GM21390 (cell line): ENCODE data around the gene RPS6KC1.
"Not testable (repeated sequence)": the region's sequence is repeated elsewhere in the genome, so short reads cannot be mapped to it uniquely, and the experiment has no call there.

Experiments
- ATAC-seq: cut with Tn5 transposase; IDR thresholded peaks from one replicate; pipeline ENCODE4 v1.9.1; 2021; ENCODE audit not compliant: unreplicated experiment

RPS6KC1 gene, protein sequence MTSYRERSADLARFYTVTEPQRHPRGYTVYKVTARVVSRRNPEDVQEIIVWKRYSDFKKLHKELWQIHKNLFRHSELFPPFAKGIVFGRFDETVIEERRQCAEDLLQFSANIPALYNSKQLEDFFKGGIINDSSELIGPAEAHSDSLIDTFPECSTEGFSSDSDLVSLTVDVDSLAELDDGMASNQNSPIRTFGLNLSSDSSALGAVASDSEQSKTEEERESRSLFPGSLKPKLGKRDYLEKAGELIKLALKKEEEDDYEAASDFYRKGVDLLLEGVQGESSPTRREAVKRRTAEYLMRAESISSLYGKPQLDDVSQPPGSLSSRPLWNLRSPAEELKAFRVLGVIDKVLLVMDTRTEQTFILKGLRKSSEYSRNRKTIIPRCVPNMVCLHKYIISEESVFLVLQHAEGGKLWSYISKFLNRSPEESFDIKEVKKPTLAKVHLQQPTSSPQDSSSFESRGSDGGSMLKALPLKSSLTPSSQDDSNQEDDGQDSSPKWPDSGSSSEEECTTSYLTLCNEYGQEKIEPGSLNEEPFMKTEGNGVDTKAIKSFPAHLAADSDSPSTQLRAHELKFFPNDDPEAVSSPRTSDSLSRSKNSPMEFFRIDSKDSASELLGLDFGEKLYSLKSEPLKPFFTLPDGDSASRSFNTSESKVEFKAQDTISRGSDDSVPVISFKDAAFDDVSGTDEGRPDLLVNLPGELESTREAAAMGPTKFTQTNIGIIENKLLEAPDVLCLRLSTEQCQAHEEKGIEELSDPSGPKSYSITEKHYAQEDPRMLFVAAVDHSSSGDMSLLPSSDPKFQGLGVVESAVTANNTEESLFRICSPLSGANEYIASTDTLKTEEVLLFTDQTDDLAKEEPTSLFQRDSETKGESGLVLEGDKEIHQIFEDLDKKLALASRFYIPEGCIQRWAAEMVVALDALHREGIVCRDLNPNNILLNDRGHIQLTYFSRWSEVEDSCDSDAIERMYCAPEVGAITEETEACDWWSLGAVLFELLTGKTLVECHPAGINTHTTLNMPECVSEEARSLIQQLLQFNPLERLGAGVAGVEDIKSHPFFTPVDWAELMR

DNA sequence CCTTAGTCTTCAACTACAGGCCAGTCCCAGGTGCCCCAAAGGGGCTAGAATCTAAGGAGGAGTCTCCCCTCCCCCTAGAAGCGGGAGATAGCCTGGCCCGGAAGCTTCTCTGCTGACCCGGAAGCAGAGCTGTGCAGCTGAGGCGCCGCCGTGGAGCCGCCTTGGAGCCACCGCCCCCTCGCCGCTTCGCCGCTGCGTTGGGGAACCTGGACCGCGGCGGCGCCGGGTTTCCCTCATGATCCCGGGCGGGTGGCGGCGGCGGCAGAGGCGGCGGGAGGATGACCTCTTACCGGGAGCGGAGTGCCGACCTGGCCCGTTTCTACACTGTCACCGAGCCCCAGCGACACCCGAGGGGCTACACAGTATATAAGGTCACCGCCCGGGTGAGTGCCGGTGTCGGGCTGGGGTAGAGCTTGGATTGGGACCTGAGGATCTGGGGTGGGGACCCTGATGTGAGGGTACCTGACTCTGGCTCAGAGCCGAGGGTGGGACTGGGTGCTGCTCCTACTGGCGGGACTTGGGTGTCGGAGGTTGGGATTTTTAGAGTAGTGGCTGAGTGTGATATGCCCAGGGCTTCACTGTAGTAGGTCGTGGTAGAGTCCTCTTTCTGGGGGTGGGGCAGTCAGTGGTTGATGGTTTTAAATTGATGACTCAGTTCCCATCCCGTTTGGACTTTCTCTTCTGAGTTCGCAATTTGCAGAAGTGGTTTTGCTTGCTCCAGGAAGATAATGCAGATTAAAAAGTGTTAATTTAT is at the start of gene RPS6KC1:
Gene RPS6KC1 (plus strand): TSS at position 115 of the 754 bp plus-strand sequence. CDS start 164 bp downstream, at position 279.
- ATAC-seq = peak; percentile 97

DNA sequence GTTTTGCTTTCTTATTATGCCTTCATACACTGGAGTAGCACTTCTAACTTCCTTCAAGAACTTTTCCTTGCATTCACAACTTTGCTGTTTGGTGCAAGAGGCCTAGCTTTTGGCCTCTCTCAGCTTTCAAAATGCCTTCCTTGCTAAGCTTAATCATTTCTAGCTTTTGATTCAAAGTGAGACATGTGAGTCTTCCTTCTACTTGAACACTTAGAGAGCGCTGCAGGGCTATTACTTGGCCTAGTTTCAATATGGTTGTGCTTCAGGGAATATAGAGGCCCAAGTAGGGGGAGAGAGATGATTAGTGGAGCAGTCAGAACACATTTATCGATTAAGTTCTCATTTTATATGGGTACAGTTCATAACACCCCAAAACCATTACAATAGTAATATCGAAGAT is 47.8 kb upstream of the RPS6KC1 start:
- ATAC-seq = peak; percentile 75

DNA sequence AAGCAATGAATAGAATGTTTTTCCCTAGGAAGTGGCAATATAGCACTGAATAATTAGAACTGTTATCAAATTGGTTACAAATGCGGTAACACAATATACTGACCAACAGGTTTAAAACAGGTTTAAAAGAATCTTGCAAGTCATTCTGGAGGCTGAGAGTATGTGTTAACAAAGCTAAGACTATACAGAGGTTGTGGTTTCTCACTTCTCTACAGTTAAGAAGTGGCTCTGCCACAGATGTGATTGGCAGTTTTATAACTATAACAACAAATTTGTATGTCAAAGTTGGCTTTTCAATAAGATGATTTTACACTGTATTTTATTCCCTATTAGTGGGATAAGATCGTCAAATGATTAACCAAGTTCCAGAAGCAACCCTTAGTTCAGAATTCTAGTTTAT is 42.5 kb upstream of the RPS6KC1 start:
- peak; percentile 82 for ATAC-seq

DNA sequence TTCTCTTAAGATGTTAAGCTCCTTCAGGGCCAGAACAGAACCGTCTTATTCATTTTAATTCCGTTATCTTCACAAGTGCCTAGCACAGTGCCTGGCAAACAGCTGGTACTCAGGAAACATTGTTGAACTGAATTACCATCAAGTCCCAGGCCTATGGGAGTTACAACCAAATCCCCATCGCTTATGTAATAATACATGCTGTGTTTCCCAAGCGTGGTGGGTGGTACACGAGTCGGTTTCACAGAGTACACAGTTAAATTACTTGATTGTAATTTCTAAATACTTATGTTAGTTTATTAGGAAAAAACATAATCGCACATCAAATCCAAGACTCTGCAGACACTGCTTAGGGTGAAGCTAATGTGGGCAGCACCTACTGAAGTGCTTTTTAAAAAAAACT is 36.4 kb upstream of the RPS6KC1 start:
- ATAC-seq = no peak

DNA sequence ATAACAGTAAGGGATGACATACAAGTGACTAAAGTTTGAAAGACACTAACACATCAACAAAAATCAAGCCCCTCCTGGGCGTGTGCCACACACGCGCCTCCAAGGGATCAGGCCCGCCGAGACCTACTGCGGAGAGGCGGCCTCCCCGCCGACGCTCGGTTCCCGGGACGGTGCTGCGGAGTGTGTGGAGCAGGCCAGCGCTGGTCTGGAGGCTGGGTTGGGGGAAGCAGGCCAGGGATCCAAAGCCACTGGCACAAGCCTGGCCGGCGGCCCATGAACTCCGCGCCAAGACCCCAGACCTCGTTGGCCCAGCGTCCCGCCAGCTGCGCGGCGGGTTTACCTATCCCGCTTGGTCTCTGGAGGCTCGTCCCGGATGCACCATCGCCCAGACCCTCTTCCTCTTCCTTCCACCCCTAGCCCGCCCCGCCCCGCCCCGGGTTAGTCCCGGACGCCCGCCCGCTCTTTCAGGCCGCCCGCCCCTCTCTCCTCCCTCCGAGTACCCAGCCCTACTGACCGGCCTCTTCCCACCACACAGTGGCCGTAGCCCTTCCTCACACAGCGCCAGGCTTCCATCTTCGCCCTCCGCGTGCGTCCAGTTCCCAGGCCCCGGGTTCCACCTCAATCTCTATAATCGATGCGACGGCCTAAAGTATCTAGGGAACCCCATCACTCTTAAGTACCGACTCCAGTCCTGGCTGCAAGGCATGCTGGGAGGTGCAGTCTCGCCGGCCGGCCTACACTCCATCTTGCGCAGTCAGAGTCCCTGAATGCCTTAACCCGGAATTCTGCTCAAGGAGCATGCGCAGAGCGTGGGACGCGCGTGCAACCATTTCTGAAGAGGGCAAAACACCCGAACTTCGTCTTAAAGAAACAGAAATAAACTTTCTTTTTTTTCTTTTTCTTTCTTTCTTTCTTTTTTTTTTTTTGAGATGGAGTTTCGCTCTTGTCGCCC is 35.7 kb upstream of the RPS6KC1 start, which contains the start of gene ANGEL2:
Gene ANGEL2 (minus strand): TSS at position 769 of the 952 bp plus-strand sequence. CDS start 196 bp downstream, at position 573.
- ATAC-seq = peak; percentile 92

DNA sequence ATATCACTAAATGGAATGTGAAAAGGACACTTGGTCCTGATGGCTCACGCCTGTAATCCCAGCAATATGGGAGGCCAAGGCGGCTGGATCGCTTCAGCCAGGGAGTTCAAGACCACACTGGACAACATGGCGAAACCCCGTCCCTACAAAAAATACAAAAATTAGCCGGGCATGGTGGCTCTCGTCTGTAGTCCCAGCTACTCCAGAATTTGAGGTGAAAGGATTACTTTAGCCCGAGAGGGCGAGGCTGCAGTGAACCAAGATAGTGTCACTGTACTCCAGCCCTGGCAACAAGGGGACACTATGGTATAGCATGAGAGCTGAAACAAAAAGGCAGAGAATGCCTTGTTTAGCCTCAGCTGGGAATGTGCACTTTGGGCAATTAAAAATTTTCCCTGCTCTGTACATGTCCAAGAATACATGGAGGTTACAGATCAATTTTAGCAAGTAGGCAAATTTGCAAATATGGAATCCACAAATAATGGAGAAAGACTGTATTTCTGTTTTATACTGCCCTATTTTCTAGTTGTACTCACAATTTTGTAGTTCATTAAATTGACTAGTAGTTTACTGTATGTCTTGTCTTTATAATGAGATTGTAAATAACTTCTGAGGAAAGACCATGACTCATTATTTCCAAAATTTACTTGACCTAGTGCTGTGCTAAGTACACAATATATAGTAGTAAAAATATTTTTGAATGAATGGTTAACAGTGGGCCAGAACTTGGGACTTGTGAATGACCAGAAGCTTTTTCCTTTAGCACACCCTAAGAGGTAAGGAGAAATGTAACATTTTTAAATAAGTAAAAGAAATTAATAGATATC is 33.4 kb upstream of the RPS6KC1 start:
- ATAC-seq = no peak

DNA sequence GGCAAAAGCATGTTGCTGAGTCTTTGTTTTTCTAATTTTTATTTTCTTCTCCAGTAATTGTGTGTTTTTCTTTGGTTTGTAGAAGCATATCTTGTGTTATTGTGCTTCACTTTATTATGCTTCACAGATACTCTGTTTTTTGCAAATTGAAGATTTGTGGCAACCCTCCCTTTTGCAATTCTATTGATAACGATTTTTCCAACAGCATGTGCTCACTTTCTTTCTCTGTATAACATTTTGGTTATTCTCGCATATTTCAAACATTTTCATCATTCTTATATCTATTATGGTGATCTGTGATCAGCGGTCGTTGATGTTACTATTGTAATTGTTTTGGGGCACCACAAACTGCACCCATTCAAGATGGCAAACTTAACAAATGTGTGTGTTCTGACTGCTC is 31.6 kb upstream of the RPS6KC1 start:
- ATAC-seq = no peak

DNA sequence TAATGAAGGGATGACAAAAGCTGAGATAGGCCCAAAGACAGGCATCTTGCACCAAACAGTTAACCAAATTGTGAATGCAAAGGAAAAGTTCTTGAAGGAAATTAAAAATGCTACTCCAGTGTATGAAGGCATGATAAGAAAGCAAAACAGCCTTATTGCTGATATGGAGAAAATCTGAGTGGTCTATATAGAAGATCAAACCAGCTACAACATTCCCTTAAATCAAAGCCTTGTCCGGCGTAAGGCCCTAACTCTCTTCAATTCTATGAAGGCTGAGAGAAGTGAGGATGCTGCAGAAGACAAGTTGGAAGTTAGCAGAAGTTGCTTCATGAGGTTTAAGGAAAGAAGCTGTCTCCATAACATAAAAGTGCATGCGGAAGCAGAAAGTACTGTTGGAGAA is 31.0 kb upstream of the RPS6KC1 start:
- ATAC-seq = no peak

DNA sequence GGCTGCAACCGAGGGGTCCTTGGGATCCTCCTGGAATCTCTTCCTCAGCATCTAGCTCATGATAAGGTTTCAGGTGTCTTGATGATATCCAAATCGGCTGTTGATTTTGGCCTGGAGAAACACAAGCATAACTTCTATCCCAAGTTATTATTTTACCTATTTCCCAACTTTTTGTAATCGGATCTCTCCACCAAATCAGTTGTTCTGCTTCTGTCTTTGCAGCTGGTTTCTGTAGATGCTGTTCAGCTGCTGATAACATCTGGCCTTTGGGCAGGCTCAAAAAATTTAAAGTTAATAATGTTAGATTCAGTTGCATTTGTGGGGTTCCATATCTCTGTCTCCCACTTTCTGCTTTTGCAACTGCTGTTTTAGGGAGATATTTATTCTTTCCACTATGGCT is 24.0 kb upstream of the RPS6KC1 start:
- not testable (repeated sequence) for ATAC-seq

DNA sequence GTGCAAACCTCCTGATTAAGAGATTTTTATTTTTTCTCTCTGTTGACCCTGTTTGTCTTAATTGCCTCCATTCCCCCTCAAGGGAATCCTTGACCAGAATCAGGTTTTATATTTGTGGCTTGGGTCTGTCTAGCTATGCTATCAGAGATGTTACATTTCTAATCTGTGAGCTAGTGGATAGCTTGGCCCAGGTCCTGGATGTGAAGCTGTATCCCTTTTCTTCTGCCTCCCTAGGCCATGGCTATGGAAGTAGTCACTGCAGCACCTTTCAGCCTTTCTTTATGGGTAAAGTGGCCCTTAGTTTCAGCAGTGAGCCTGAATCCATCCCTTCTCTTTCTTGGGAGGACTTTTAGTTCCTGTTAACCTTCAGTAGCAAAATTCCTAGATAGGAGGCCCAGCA is 18.4 kb upstream of the RPS6KC1 start:
- ATAC-seq = no peak

DNA sequence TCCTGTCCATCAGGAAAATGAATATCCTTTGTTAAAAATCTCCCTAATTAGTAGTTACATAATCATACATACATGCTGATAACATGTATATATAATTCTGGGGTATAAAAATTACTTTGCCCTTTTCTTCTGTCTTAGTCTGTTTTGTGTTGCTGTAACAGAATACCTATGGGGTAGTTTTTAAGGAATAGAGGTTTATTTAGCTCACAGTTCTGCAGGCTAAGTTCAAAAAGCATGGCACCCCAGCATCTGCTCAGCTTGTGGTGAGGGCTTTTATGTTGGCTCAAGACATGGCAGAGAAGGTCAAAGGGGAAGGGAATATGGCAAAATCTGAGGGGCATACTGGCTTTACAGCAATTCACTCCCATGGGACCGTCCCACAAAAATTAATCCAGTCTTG is 16.3 kb upstream of the RPS6KC1 start:
- ATAC-seq = no peak

DNA sequence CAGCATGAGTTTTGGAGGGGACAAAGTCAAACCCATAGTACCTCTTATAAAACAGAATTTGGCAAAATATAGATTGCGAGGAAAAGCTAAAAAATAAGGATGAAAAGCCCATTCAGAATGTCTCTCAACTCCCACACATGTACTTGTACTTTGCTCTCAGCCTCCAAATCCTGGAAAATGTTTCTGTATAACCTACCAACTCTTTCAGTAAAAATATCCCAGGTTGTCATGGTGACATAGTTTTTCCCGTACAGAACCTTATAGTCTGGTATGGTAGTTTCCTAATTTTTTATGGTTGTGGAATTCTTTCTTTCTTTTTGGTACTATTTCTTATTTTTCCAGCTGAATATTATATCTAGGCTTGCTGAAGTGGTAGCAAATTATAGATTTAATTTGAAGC is 15.5 kb upstream of the RPS6KC1 start:
- ATAC-seq = no peak

DNA sequence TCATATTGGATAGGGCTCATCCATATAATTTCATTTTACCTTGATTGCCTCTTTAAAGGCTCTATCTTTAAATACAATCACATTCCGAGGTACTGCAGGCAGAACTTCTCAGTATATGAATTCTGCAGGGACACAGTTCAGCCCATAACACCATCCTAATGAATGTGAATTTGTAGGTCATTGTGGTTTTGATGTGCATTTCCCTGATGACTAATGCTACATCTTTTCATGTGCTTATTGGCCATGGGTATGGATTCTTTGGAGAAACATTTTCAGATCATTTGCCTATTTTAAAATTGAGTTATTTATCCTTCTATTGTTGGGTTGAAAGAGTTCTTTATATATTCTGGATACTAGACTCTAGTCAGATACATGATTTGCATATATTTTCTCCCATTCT is 9.6 kb upstream of the RPS6KC1 start:
- ATAC-seq = no peak

DNA sequence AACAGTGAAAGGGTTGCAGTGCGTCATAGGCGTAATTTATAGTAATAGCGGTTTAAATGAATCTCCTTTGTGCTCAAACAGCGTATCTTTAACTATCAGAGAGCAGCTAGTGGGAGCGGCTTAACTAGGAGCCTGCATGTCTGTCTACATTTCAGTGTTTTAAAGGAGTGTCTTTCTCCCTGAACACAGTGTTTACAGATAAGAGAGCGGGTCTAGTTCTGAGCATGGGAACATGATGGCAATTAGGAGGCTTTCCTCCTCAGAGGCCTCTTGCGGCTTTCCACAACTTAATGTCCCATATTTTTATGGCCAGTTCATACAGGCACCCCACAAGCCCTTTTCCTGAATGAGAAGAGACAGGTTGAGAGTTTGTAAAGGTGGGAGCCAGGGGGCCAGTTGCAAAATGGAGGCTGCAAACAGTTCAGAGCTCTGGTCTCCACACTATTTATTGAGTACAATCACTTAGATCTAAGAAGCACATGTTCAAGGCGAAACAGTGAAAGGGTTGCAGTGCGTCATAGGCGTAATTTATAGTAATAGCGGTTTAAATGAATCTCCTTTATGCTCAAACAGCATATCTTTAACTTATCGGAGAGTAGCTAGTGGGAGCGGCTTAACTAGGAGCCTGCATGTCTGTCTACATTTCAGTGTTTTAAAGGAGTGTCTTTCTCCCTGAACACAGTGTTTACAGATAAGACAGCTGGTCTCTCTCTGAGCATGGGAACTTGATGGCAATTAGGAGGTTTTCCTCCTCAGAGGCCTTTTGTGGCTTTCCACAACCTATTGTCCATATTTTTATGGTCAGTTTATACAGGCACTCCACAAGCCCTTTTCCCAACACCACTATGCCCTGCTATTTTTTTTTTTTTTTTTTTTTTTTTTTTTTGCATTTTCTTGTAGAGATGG is 5.5 kb upstream of the RPS6KC1 start:
- ATAC-seq = not testable (repeated sequence)

DNA sequence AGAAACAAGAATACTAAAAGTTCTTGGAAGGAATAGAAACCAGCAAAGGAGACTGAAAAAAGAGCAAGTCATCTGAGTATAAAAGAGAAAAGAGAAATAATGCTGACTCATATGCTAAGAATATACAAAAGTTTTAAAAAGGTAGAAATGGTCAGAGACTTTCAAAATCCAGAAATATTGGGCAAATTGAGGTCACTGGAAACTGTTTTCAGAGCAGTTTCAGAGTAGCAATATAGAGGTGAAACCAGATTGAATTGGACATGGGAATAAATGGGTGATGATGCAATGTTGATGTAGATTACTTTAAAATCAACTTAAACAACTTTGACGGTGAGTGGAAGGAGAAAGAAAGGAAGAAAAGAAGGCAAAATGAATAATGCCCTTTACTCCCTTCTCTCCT is 1.8 kb upstream of the RPS6KC1 start:
- no peak for ATAC-seq

DNA sequence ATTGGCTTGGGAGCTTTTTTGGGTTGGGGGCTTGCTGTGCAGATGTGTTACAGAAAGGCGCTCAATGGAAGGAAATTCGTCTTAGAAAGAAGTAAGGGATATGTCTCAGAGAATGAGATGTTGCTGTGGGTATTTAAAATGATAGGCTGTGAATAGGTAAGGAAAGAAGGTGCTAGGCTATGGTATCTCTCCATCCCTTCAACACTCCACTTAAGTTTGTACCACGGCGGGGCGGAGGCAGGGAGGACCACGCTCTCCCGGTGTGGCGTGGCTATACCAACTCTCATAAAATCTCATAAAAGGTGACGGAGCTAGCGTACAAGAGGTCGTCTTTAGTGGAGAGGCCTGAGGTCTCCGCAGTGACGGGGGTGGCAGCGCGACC is 305 bp upstream of the RPS6KC1 start:
- ATAC-seq = peak; percentile 27

DNA sequence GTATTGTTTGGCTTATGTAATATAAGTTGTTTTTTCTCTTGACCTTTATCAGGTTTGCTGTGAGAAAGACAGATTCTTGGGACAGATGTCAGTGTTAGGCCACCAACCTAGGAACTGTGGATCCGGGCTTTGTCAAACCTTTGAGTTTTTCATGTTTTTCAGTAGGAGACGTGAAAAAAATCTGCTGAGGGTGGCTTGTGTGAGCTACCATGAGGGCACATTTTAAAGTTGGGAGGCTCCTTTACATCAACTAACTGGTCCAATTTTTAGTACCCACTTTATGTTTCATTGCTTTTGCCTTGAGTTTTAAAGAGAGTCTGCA is 801 bp downstream of the RPS6KC1 start:
- no peak for ATAC-seq

DNA sequence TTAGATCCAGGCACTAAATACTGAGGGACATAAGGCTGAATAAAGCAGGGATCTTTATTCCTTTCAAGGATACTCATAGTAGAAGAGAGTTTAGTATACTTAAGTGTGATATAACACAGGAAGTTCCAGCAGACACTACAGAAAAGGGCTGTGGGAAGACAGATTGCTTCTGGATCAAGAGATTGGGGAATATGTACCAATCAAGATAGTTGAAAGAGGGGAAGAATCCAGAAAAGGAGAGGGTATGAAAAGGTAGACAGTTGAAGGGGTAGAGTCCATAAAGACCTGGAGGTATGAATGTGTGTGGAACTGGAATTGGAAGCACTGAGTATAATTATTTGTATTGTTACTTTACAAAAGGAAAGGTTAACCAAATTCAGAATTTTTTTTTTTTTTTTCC is 2.4 kb downstream of the RPS6KC1 start:
- no peak for ATAC-seq
